ENCODE data around the gene POU2AF1.

The POU2AF1 gene

GRCh38 chr11:111361874-111362273, 17.2 kb downstream of the POU2AF1 start:
- H3K27me3 ChIP-seq (ENCODE audit: control insufficient read depth, insufficient read depth, low read length, poor library complexity, severe bottlenecking), result no peaks in the 10 kb centered on the region
- H3K36me3 ChIP-seq (ENCODE audit: control insufficient read depth, insufficient read depth, low read length), result no peaks in the 10 kb centered on the region
- 85 to 93% methylated on average over 4 to 6 of the region's 6 CpGs for WGBS, 2 experiments
- no peak overlapping the region for H3K27ac ChIP-seq (ENCODE audit: insufficient read depth, low read depth, low read length, poor library complexity, severe bottlenecking)
- no peaks in the 10 kb centered on the region for H3K9me3 ChIP-seq (ENCODE audit: control insufficient read depth, low read length)
- H3K4me3 ChIP-seq (ENCODE audit: insufficient read depth, low read depth, low read length), result no peak overlapping the region
- no peaks in the 10 kb centered on the region for H3K4me1 ChIP-seq (ENCODE audit: control insufficient read depth, insufficient read depth, low read length)

- Histone ChIP-seq H3K36me3 (ENCODE audit: control insufficient read depth, insufficient read depth, low read length) (no peaks in the 10 kb centered on the region), H3K4me1 (ENCODE audit: control insufficient read depth, insufficient read depth, low read length) (no peaks in the 10 kb centered on the region), H3K4me3 (ENCODE audit: insufficient read depth, low read depth, low read length) (no peak overlapping the region), H3K9me3 (ENCODE audit: control insufficient read depth, low read length) (no peaks in the 10 kb centered on the region), H3K27me3 (ENCODE audit: control insufficient read depth, insufficient read depth, low read length, poor library complexity, severe bottlenecking) (no peaks in the 10 kb centered on the region), H3K27ac (ENCODE audit: insufficient read depth, low read depth, low read length, poor library complexity, severe bottlenecking) (no peak overlapping the region)
- 94 to 96% methylated on average over 6 to 7 of the region's 7 CpGs for WGBS, 2 experiments
Observed at GRCh38 chr11:111361052-111361801, 17.8 kb downstream of the POU2AF1 start.

GRCh38 chr11:111360150-111361043, 18.7 kb downstream of the POU2AF1 start:
- Histone ChIP-seq H3K4me3 (ENCODE audit: insufficient read depth, low read depth, low read length) (no peak overlapping the region), H3K27ac (ENCODE audit: insufficient read depth, low read depth, low read length, poor library complexity, severe bottlenecking) (no peak overlapping the region), H3K36me3 (ENCODE audit: control insufficient read depth, insufficient read depth, low read length) (no peaks in the 10 kb centered on the region), H3K27me3 (ENCODE audit: control insufficient read depth, insufficient read depth, low read length, poor library complexity, severe bottlenecking) (no peaks in the 10 kb centered on the region), H3K4me1 (ENCODE audit: control insufficient read depth, insufficient read depth, low read length) (no peaks in the 10 kb centered on the region), H3K9me3 (ENCODE audit: control insufficient read depth, low read length) (no peaks in the 10 kb centered on the region)
- WGBS, 2 experiments, result 93 to 95% methylated on average over 6 of the region's 6 CpGs

GRCh38 chr11:111359223-111360149, 19.6 kb downstream of the POU2AF1 start:
- Histone ChIP-seq H3K4me3 (ENCODE audit: insufficient read depth, low read depth, low read length) (no peak overlapping the region), H3K4me1 (ENCODE audit: control insufficient read depth, insufficient read depth, low read length) (no peaks in the 10 kb centered on the region), H3K9me3 (ENCODE audit: control insufficient read depth, low read length) (no peaks in the 10 kb centered on the region), H3K36me3 (ENCODE audit: control insufficient read depth, insufficient read depth, low read length) (no peaks in the 10 kb centered on the region), H3K27ac (ENCODE audit: insufficient read depth, low read depth, low read length, poor library complexity, severe bottlenecking) (no peak overlapping the region), H3K27me3 (ENCODE audit: control insufficient read depth, insufficient read depth, low read length, poor library complexity, severe bottlenecking) (no peaks in the 10 kb centered on the region)
- WGBS, 2 experiments, result 92 to 94% methylated on average over 7 of the region's 7 CpGs

GRCh38 chr11:111358038-111359001, 20.8 kb downstream of the POU2AF1 start:
- H3K27me3 ChIP-seq (ENCODE audit: control insufficient read depth, insufficient read depth, low read length, poor library complexity, severe bottlenecking), result no peaks in the 10 kb centered on the region
- H3K4me1 ChIP-seq (ENCODE audit: control insufficient read depth, insufficient read depth, low read length), result no peaks in the 10 kb centered on the region
- H3K36me3 ChIP-seq (ENCODE audit: control insufficient read depth, insufficient read depth, low read length), result no peaks in the 10 kb centered on the region
- no peak overlapping the region for H3K4me3 ChIP-seq (ENCODE audit: insufficient read depth, low read depth, low read length)
- no peaks in the 10 kb centered on the region for H3K9me3 ChIP-seq (ENCODE audit: control insufficient read depth, low read length)
- H3K27ac ChIP-seq (ENCODE audit: insufficient read depth, low read depth, low read length, poor library complexity, severe bottlenecking), result no peak overlapping the region
- 89% methylated on average over 22 of the region's 22 CpGs for WGBS, 2 experiments

GRCh38 chr11:111357150-111358037, 21.7 kb downstream of the POU2AF1 start:
- Histone ChIP-seq H3K36me3 (ENCODE audit: control insufficient read depth, insufficient read depth, low read length) (no peaks in the 10 kb centered on the region), H3K27ac (ENCODE audit: insufficient read depth, low read depth, low read length, poor library complexity, severe bottlenecking) (no peak overlapping the region), H3K27me3 (ENCODE audit: control insufficient read depth, insufficient read depth, low read length, poor library complexity, severe bottlenecking) (no peaks in the 10 kb centered on the region), H3K9me3 (ENCODE audit: control insufficient read depth, low read length) (no peaks in the 10 kb centered on the region), H3K4me3 (ENCODE audit: insufficient read depth, low read depth, low read length) (no peak overlapping the region), H3K4me1 (ENCODE audit: control insufficient read depth, insufficient read depth, low read length) (no peaks in the 10 kb centered on the region)
- WGBS, 2 experiments, result 90 to 94% methylated on average over 18 of the region's 18 CpGs

GRCh38 chr11:111356660-111357048, 22.4 kb downstream of the POU2AF1 start:
- WGBS, 2 experiments, result 93 to 97% methylated on average over 2 to 3 of the region's 3 CpGs
- Histone ChIP-seq H3K27ac (ENCODE audit: insufficient read depth, low read depth, low read length, poor library complexity, severe bottlenecking) (no peak overlapping the region), H3K4me1 (ENCODE audit: control insufficient read depth, insufficient read depth, low read length) (no peaks in the 10 kb centered on the region), H3K27me3 (ENCODE audit: control insufficient read depth, insufficient read depth, low read length, poor library complexity, severe bottlenecking) (no peaks in the 10 kb centered on the region), H3K9me3 (ENCODE audit: control insufficient read depth, low read length) (no peaks in the 10 kb centered on the region), H3K4me3 (ENCODE audit: insufficient read depth, low read depth, low read length) (no peak overlapping the region), H3K36me3 (ENCODE audit: control insufficient read depth, insufficient read depth, low read length) (no peaks in the 10 kb centered on the region)

GRCh38 chr11:111355956-111356659, 23.0 kb downstream of the POU2AF1 start:
- 79 to 89% methylated on average over 4 to 5 of the region's 5 CpGs for WGBS, 2 experiments
- Histone ChIP-seq H3K27ac (ENCODE audit: insufficient read depth, low read depth, low read length, poor library complexity, severe bottlenecking) (no peak overlapping the region), H3K9me3 (ENCODE audit: control insufficient read depth, low read length) (no peaks in the 10 kb centered on the region), H3K4me1 (ENCODE audit: control insufficient read depth, insufficient read depth, low read length) (no peaks in the 10 kb centered on the region), H3K36me3 (ENCODE audit: control insufficient read depth, insufficient read depth, low read length) (no peaks in the 10 kb centered on the region), H3K4me3 (ENCODE audit: insufficient read depth, low read depth, low read length) (no peak overlapping the region), H3K27me3 (ENCODE audit: control insufficient read depth, insufficient read depth, low read length, poor library complexity, severe bottlenecking) (no peaks in the 10 kb centered on the region)

Measured in ectodermal cell (in vitro differentiated cells).